ENCODE measurements around the gene STARD8. TPM values are rescaled to one million over a fixed set of nuclear protein-coding genes. Genes with fewer than 3 reads are reported as not detected.

The STARD8 gene
- total RNA-seq, 1 donor from 2014 or later = 10.9 TPM

- DNase-seq (ENCODE audit: low spot score) = peak; percentile 28
Measured at GRCh38 chrX:68748030-68748429, 100.6 kb downstream of the STARD8 start.

GRCh38 chrX:68749426-68749825, 102.0 kb downstream of the STARD8 start:
- peak; percentile 7 for DNase-seq (ENCODE audit: low spot score)

GRCh38 chrX:68750316-68750715, 102.8 kb downstream of the STARD8 start:
- DNase-seq (ENCODE audit: low spot score) = peak; percentile 19

- peak; percentile 25 for DNase-seq (ENCODE audit: low spot score)
Measured at GRCh38 chrX:68751372-68751771, 103.9 kb downstream of the STARD8 start.

GRCh38 chrX:68753218-68753617, 105.8 kb downstream of the STARD8 start:
- peak; percentile 24 for DNase-seq (ENCODE audit: low spot score)

GRCh38 chrX:68754406-68754805, 106.9 kb downstream of the STARD8 start:
- DNase-seq (ENCODE audit: low spot score) = no peak

- DNase-seq (ENCODE audit: low spot score) = no peak
Measured at GRCh38 chrX:68755616-68756125, 108.2 kb downstream of the STARD8 start.

- DNase-seq (ENCODE audit: low spot score) = no peak
Measured at GRCh38 chrX:68757331-68757730, 109.9 kb downstream of the STARD8 start.

GRCh38 chrX:68757731-68758130, 110.3 kb downstream of the STARD8 start:
- no peak for DNase-seq (ENCODE audit: low spot score)

- no peak for DNase-seq (ENCODE audit: low spot score)
Measured at GRCh38 chrX:68758671-68759070, 111.2 kb downstream of the STARD8 start.

GRCh38 chrX:68761086-68761485, 113.6 kb downstream of the STARD8 start:
- DNase-seq (ENCODE audit: low spot score) = no peak

- no peak for DNase-seq (ENCODE audit: low spot score)
Measured at GRCh38 chrX:68762766-68763165, 115.3 kb downstream of the STARD8 start.

GRCh38 chrX:68763481-68763880, 116.0 kb downstream of the STARD8 start:
- DNase-seq (ENCODE audit: low spot score) = no peak

Other genes starting within 250 kb of the STARD8 start
- gene OPHN1, start 214.2 kb upstream of the STARD8 start, total RNA-seq = 11.4 TPM
- 41.3 TPM for gene YIPF6, start 148.6 kb upstream of the STARD8 start, total RNA-seq
- 59.8 TPM for gene EFNB1, start 181.4 kb downstream of the STARD8 start, total RNA-seq